ENCODE results near the gene AOAH. TPM values are rescaled to one million over a fixed set of nuclear protein-coding genes. Genes with fewer than 3 reads are reported as not detected.

The AOAH gene
- total and polyA plus RNA-seq, 9 of the 15 experiments (the other 6 are each of a cell fraction or from before 2014, with no cell fraction given), result not detected

GRCh38 chr7:36527549-36527913, 196.8 kb downstream of the AOAH start:
- ChIA-PET POLR2A (interaction anchor here (0.7 to 1.2 kb wide), 2 partner anchors 12 to 168 kb away, joined by 3 to 4 read pairs; no protein-coding TSS in a partner anchor), CTCF (ENCODE audit: low intra/inter-chr PET ratio) (no interaction called here)
- no TSS peak for BruUV-seq (replicated peaks)
- Histone ChIP-seq H3K9me1 (ENCODE audit: control insufficient read depth, insufficient read depth, low read length) (no peaks in the 10 kb centered on the region), H3K36me3 (ENCODE audit: control insufficient read depth, insufficient read depth, low read length) (no peaks in the 10 kb centered on the region), H3K27ac (ENCODE audit: extremely low read depth, low read depth, low read length) (no peak overlapping the region), H3K27me3 (ENCODE audit: control insufficient read depth in 2 of 2, insufficient read depth in 2 of 2, low read length in 2 of 2) (peaks cover 16% of the 10 kb centered on the region in 2 experiments; a peak in 4 of 5 replicates), H4K20me1 (replicated peaks; ENCODE audit: control insufficient read depth, insufficient read depth, low read length) (0 out of 2 replicates have a peak, but pooled peaks cover 2% of the 10 kb centered on the region), H3K9ac (ENCODE audit: insufficient read depth in 1 of 2, low read depth in 2 of 2, low read length in 2 of 2) (no peak overlapping the region), H3K9me3 (replicated peaks; ENCODE audit: control insufficient read depth, insufficient read depth, low read depth, low read length) (no peaks in the 10 kb centered on the region), H3K4me2 (ENCODE audit: insufficient read depth, low read length) (no peak overlapping the region), H2AFZ (ENCODE audit: low read depth, low read length) (no peak overlapping the region; the same call in 1 of the 2 replicates), H3K4me3 (no peak overlapping the region), H3K79me2 (ENCODE audit: control insufficient read depth, insufficient read depth, low read length) (no peaks in the 10 kb centered on the region), H3K4me1 (replicated peaks in 1 of 2; ENCODE audit: control insufficient read depth in 2 of 2, insufficient read depth in 2 of 2, low read length in 2 of 2) (peaks cover 0 to 12% of the 10 kb centered on the region in 2 experiments; a peak in 2 of 5 replicates)
- FAIRE-seq (peak; percentile 61), ATAC-seq (no peak), DNase-seq (ENCODE audit: extremely low read depth in 1 of 4, low spot score in 3 of 4) (no peak)
- in situ Hi-C loops (cut with MboI), result no loop called here
- intact Hi-C loops (cut with micrococcal nuclease), result no loop called here
- 46% methylated on average over 6 of the region's 6 CpGs for WGBS (ENCODE audit: insufficient coverage, low coverage, missing lambda C conversion rate)
- TF ChIP-seq ZNF507 (tag; conservative IDR thresholded peaks at IDR 0.05) (no peak), BCL6 (CRISPR knock-in tag; IDR thresholded peaks at IDR 0.05) (no peak), ELF4 (CRISPR knock-in tag; IDR thresholded peaks at IDR 0.05) (no peak), ZNF431 (CRISPR knock-in tag; IDR thresholded peaks at IDR 0.05) (no peak), ARID2 (IDR thresholded peaks at IDR 0.05) (no peak), ZBTB40 (IDR thresholded peaks at IDR 0.05) (no peak), ZBTB40 (CRISPR knock-in tag; IDR thresholded peaks at IDR 0.05) (no peak), RFX5 (IDR thresholded peaks at IDR 0.05; ENCODE audit: low read depth, low read length) (no peak), PHB (CRISPR knock-in tag; IDR thresholded peaks at IDR 0.05) (no peak), CREB3L1 (IDR thresholded peaks at IDR 0.05; ENCODE audit: borderline replicate concordance, low read depth) (no peak), ZBTB26 (CRISPR knock-in tag; IDR thresholded peaks at IDR 0.05) (no peak), SMAD4 (CRISPR knock-in tag; conservative IDR thresholded peaks at IDR 0.05) (no peak)
